Stimulated activated CD4-positive, alpha-beta T cell treated with anti-CD3 and anti-CD28 coated beads, Interleukin-1b, Interleukin-23, amount 100 ng/mL, for 1 hour (primary cell): Measurements from ENCODE around the gene PDE6B.
A peak's percentile ranks its signal among the peaks of the same experiment; 100 is the strongest.
"Not testable (repeated sequence)": the region's sequence is repeated elsewhere in the genome, so short reads cannot be mapped to it uniquely, and the experiment has no call there.

Experiments
- DNase-seq, 2 donors: peaks; one replicate each; pipeline ENCODE4 v3.0.0-alpha.2; 2020; ENCODE audit warnings: low read depth in 2 of 2

PDE6B gene

GRCh38 chr4:669806-670559 lies 44.6 kb downstream of the PDE6B start:
- DNase-seq: not testable (repeated sequence)

GRCh38 chr4:671769-672168 lies 46.4 kb downstream of the PDE6B start:
- DNase-seq: no peak

DNA sequence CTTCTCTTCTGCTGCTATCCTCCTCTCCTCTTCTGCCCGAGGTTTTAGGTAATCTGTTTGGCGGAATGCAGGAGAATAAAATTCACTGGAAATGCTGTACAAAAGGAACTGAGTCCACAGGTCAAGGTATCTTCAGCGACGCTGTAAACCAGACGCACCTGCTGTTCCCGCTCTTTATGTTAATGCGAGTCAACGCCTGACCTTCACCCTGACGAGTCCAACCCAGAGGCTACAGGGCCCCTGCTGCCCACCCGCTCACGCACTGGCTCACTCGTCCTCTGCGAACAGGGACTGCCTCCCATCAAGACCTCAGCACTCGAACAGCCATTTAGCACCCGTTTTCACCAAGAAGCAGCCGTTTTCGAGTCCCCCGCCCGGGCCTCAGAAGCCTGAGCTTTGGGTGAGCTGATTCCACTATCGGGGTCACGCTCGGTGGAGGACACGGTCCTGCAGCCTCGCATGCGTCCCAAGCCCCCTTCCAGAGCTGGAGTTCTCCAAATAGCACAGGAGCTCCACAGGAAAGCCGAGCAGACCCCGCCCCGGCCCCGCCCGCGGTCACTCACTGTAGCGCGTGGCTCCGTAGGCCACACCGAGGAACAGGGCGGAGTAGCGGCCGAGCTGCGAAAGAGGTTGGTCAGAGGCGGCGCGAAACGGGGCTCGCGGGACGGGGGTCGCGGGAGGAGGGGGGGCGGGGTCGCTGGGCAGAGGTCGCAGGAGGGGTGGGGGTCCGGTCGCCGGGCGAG lies 48.1 kb downstream of the PDE6B start:
- DNase-seq: no peak

DNA sequence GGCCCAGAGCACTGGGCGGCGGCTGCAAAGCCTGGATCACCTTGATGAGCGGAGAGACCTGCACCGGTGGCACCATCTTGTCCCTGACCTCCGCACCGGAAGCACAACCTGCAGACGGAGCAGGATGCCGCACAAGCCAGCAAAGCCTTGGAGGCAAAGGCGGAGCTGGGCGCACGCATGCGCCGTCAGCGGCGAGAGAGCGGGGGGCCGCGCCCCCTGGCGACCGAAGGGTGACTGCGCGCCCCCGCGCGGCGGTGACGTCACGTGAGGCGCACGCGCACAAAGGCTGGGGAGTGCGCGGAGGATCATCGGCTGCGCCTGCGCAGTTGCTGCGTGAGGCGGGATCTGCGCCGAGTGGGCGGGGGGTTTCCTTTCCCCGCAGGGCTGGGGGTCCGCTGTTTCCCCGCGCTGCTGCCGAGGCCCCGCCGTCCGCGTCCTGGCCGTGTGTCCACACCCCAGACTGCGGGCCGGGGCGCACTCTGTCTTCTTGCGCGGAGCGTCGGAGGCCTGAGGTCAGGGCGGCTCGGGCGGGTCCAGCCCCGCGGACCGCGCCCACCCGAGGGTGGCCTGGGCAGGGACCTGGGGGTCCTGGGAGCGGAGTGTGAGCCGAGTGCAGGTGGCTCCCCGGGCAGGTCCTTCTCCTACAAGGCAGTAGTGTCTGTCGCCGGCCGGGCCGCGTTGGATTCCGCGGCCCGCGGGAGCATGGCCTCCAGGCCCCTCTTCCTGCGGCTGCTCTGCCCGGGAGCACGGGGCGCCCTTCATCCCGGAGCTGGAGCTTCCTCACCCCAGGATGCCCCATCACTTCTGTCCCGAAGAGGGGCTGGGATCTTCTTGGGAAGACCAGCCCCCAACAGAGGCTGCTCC lies 49.0 kb downstream of the PDE6B start, which contains the start of the genes ATP5ME and MYL5:
Gene ATP5ME (minus strand): TSS at position 105 of the 864 bp plus-strand sequence. CDS start 29 bp downstream, at position 76.
Gene MYL5 (plus strand): TSS at position 371 of the 864 bp plus-strand sequence. CDS start 3,485 bp downstream, outside the sequence.
- DNase-seq: peak; percentile 96 to 97

DNA sequence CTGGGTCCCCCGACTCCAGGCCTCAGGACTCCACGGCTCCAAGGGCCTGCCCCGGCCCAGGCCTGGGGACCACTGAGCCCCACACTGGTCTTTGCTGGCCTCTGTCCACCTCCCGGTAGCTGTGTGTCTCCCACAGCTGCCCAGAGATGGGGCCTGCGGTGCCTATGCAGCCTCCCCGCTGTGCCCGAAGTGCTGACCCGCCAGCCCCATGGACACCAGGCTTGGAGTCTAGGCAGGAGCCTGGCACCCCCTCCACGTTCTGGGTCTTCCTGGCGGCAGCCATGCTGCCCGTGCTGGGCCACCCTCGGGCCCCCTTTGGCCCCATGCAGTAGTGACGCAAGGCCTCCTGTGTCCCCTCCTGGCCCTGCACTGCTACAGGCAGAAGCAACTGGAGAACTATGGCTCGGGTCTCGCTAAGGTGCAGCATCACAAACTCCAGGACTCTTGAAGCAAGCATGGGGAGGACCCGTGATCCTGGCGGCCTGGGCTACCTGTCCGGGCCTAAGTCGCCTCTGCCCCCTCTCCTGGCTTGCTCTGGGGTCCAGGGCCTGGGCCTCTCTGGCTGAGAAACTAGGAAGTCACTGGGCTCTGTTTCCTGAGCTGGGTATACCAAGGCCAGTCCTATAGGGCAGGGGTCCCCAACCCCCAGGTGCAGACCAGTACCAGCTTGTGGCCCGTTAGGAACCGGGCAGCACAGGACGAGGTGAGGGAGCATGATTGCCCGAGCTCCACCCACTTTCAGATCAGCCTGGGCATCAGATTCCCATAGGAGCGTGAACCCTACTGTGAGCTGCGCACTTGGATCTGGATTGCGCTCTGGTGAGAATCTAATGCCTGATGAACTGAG lies 49.9 kb downstream of the PDE6B start:
- no peak for DNase-seq

DNA sequence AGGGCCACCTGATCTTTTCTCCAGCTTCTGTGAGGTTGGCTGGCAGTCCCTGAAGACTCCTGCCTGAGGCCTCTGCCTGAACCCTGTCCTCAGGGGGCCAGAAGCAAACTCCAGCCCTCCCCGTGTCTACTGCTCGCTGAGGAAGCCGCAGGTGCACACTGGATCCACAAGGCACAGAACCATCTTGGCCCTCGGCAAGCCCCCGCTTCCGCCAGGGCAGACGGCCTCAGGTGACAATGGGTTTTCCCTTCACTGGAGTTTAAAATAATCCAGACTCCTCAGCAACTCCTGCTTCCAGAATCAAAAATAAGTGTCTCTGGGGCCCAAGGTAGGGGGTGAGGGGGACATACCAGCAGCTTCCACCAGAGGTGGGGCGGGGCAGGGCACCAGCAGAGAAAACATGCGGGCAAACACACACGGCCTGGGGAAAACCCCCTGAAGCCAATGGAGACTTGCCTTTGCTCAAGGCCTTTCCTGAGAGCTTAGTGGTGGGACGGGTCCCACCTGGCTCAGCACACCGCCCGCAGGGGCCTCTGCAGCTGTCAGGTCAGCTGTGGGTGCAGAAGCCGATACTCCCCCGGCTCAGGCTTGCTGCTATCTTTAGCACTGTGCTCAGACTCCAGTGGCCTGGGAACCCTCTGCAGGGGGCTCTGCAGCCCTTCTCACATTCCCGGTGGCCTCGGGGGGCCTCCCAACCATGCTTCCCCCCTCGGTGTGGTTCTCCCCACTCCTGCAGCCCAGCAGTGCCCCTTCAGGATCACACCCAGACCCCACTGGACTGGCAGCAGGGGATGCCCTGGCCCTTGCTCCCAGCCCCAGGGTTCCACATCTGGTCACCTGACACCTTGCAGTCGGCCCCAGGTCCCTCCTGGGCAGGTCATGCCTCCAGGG lies 50.9 kb downstream of the PDE6B start:
- DNase-seq: no peak

- no peak for DNase-seq
Observed at GRCh38 chr4:676871-677235, 51.5 kb downstream of the PDE6B start.

DNA sequence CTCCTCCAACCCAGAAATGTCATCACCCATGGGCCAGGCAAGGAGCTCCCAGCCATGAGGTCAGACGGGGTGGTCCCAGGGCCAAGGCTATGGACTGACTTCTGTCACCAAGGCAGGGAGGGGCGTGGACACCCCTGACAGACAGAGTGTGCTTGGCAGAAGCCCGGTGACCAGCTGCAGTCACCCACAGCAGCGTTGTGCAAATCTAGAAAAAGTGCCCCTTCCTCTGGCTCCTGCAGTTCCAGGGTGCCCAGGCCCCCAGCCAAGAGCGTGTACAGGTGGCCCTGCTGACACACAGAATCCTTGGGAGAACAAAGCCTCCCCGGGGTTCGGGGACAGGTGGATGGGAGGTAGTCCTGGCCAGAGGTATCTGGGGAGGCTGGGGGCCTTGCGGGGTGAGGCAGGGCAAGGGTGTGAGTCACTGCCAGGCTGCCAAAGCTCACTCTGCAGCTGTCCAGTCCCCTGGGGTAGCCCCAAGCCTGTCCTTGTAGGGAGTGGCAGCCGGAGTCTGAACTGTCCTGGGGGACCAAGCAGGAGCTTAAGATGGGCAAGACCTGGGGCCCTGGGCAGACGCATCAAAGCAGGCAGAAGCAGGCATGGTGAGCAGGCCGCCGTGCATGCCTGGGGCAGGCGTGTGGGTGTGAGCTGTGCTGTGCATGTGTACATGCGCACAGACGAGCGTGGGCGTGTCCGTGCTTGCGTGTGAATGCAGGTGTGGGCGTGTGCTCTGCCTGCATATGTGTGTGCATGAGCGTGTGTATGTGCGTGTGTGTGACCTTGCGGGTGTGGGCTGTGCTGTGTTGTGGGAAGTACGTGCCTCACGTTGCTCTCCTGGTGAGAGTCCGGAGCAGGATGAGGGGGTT lies 52.3 kb downstream of the PDE6B start:
- no peak for DNase-seq

GRCh38 chr4:678331-679103 lies 53.1 kb downstream of the PDE6B start:
- no peak for DNase-seq

DNA sequence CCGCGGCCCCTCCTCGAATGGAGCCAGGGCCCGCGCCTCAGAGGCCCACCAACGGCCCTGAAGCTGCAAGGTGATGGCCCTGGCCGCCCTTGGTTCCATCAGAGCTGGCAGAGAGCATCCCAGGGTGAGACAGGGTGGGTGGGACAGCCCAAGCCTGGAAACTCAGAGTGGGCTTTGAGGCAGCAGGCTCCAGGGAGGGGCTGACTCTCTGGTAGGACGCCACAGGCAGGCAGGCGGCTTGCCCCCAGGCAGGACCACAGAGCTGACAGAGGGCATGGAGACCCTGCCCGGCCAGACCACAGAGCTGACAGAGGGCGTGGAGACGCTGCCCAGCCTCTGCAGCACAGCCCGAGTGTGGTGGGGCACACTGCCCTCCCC lies 53.7 kb downstream of the PDE6B start:
- DNase-seq: no peak

GRCh38 chr4:679629-680028 lies 54.3 kb downstream of the PDE6B start:
- no peak for DNase-seq

GRCh38 chr4:680091-680490 lies 54.7 kb downstream of the PDE6B start:
- no peak for DNase-seq

- DNase-seq: no peak
Observed at GRCh38 chr4:680551-680927, 55.2 kb downstream of the PDE6B start.

DNA sequence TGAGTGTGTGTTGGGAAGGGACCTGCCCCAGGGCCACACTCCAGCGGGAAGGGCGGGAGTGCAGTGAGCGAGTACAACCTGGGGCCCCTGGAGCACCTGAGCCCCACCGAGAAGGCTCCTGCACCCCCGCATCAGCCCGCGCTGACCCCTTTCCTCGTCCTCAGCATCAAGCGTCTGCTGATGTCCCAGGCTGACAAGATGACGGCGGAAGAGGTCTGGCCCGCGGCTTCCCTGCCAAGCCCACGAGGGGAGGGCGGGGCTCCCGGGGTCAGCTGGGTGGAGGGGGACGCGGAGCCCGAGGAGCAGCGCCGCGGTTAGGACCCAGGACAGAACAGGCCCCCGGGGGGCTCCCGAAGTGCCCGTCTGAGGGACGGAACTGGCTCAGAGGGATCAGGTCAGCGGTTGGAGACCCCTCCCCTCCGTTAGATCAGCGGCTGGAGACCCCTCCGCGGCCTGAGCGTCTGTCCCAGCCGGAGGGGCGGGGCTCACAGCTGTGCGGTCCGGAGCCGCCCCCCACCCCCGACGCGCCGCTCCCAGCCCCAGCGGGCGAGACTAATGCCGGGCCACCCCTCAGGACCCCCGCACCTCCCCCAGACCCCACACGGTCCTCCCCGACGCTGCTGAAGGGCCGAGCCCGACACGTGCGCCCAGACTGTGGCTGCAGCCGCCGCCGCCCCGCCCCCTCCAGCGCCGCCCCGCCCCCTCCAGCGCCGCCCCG lies 55.7 kb downstream of the PDE6B start:
- DNase-seq: no peak

- no peak for DNase-seq
Observed at GRCh38 chr4:681736-682451, 56.5 kb downstream of the PDE6B start.

DNA sequence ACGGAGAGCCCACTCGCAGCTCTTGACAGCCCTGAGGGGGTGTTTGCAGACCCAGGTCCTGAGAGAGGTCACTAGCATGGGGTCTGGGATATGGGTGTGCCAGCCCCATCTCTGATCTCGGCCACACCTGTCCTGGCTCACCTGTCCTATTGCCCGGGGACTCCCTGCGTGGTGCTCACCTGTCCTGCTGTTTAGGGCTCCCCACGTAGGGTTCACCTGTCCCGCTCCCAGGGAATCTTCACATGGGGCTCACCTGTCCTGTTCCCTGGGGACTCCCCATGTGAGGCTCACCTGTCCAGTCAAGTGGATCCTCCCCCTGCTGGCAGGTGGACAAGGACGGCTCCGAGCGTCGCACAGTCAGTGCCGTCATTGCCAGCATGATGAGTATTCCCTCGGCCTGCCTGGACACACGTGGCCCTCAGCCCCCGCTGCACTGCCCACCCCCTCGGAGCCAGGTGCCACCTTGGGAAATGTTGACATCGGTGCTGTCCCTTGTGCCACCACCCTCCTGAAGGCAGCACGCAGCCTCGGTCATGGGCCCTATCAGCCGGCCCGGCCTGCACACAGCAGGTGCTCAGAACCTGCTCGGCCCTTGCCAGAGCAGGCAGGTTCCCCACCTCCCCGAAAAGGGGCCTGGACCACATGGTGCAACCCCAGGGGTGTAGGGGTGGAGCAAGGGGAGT lies 57.3 kb downstream of the PDE6B start:
- no peak for DNase-seq
